Measurements from ENCODE around the gene MRPL58.

The MRPL58 gene

DNA sequence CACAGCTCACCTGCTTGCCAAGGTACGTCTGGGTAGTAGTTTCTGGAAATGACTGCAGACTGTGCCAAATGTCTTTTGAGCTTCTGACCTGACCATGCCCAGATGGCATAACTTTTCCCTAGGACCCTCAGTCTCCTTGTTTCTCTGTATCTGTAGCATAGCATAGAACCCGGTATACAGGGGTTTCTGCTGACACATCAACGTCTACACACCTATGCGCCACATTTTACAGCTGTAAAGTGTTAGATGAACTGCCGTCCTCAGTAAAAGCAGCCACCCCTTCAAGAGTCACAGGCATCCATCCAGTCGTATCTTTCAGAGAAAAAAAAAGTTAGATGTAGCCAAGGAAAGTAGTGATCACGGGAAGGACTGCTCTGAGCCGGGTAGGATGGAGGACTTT is 52.0 kb downstream of the MRPL58 start:
- no peak overlapping the region for H3K4me3 ChIP-seq (ENCODE audit: low read depth, low read length)
- TF ChIP-seq, protein P1, sequence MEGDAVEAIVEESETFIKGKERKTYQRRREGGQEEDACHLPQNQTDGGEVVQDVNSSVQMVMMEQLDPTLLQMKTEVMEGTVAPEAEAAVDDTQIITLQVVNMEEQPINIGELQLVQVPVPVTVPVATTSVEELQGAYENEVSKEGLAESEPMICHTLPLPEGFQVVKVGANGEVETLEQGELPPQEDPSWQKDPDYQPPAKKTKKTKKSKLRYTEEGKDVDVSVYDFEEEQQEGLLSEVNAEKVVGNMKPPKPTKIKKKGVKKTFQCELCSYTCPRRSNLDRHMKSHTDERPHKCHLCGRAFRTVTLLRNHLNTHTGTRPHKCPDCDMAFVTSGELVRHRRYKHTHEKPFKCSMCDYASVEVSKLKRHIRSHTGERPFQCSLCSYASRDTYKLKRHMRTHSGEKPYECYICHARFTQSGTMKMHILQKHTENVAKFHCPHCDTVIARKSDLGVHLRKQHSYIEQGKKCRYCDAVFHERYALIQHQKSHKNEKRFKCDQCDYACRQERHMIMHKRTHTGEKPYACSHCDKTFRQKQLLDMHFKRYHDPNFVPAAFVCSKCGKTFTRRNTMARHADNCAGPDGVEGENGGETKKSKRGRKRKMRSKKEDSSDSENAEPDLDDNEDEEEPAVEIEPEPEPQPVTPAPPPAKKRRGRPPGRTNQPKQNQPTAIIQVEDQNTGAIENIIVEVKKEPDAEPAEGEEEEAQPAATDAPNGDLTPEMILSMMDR (IDR thresholded peaks at IDR 0.05; ENCODE audit: low read depth, low read length, missing control alignments) = no peak
- DNase-seq (ENCODE audit: low read depth) = no peak
- in situ Hi-C loops (cut with HindIII; ENCODE audit: low sequenced_read_pairs) = no loop called here

DNA sequence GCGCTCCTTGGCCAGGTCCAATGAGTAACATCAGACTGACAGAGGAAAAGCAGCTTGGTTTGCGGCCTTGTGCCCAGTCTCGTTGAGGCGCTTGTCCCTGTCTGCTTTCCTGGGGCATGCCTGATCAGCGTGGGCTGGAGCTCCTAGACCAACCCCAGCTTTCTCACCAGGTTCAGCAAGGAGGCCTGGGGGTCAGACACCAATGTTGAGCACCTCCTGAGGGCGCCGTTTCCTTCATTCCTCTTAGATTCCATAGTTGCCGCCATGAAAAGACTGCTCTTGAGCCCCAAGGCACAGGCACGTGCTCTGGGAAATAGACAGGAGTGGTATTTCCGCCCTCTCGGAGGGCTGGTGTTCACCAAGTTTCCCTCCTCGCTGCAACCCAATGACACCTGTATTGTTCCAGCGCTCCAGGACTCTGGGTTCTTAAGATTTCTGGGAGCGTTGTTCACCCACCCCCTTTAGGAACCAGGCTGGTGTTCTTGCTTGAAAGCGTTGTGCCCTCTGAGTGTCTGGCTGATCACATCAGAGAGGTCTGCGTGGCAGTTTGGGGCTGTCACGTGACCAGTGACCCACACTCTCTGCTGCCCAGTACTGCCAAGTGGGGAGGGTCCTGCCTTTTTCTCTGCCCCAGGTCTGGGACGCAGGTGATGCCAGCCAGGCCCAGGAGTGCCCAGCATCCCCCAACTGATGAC is 52.5 kb downstream of the MRPL58 start:
- H3K4me3 ChIP-seq (ENCODE audit: low read depth, low read length) = no peak overlapping the region
- TF ChIP-seq, protein P1 (IDR thresholded peaks at IDR 0.05; ENCODE audit: low read depth, low read length, missing control alignments) = no peak
- DNase-seq (ENCODE audit: low read depth) = no peak
- in situ Hi-C loops (cut with HindIII; ENCODE audit: low sequenced_read_pairs) = no loop called here

DNA sequence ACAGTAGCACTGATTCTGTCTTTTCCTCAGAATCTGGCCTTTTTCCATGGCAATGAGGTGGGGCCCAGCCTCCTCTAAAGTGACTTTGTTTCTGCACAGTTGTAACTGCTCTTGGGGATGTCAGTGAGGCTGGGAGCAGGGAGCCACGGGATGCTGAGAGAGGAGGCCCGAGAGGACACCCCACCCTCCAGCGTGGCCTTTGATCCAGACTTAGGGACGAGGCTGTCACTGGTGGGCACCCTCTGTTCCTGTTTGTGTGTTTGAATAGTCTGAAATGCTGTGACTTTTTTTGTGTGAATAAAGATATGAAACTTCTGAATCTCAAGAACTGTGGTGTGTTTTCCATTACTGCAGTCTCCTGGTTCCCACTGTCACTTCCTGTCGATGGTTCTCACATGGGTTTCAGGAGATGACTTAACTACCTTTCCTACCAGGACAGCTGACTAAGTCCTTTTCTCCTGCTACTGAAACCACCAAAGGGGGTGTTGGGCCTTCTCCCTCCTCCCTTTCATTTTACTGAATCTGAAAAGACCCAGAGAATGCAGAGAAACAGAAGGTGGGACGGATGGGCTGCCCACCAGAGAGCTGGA is 53.2 kb downstream of the MRPL58 start:
- no peak for DNase-seq (ENCODE audit: low read depth)
- in situ Hi-C loops (cut with HindIII; ENCODE audit: low sequenced_read_pairs) = no loop called here
- no peak overlapping the region for H3K4me3 ChIP-seq (ENCODE audit: low read depth, low read length)
- TF ChIP-seq, protein P1 (IDR thresholded peaks at IDR 0.05; ENCODE audit: low read depth, low read length, missing control alignments) = no peak

DNA sequence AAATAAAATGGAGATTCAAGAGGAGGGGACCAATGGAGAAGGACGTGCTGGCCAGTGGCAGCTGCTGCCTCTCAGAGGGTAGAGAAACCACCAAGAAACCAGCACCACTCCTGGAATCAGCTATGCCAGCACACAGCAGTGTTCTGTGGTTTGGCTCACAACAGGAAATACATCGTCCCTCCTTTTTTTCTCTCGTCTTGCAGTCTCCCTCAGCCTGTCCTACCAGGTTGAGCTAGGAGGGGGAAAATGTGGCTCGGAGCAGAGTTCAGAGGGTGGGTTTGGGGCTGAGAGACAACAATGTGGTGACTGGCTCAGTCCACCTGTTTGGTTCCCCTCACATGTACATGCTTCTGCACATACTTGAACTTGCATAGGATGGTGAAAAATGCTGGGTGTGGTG is 55.4 kb downstream of the MRPL58 start:
- DNase-seq (ENCODE audit: low read depth) = no peak
- TF ChIP-seq, protein P1 (IDR thresholded peaks at IDR 0.05; ENCODE audit: low read depth, low read length, missing control alignments) = no peak
- H3K4me3 ChIP-seq (ENCODE audit: low read depth, low read length) = no peak overlapping the region
- in situ Hi-C loops (cut with HindIII; ENCODE audit: low sequenced_read_pairs) = no loop called here

DNA sequence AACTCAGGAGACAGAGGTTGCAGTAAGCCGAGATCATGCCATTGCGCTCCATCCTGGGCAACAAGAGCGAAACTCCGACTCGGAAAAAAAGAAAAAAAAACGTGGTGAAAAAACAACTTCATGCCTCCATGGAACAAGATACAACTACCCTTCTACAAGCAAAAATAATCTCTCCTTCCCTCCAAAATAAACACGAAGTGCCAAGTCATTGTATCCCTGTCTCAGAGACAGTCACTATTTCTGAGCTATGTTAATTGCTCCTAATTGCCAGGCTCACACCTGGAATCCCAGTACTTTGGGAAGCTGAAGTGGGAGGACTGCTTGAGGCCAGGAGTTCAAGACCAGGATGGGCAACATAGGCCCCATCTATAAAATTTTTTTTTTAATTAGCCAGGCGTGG is 56.3 kb downstream of the MRPL58 start:
- no peak overlapping the region for H3K4me3 ChIP-seq (ENCODE audit: low read depth, low read length)
- TF ChIP-seq, protein P1 (IDR thresholded peaks at IDR 0.05; ENCODE audit: low read depth, low read length, missing control alignments) = no peak
- in situ Hi-C loops (cut with HindIII; ENCODE audit: low sequenced_read_pairs) = no loop called here
- DNase-seq (ENCODE audit: low read depth) = no peak

DNA sequence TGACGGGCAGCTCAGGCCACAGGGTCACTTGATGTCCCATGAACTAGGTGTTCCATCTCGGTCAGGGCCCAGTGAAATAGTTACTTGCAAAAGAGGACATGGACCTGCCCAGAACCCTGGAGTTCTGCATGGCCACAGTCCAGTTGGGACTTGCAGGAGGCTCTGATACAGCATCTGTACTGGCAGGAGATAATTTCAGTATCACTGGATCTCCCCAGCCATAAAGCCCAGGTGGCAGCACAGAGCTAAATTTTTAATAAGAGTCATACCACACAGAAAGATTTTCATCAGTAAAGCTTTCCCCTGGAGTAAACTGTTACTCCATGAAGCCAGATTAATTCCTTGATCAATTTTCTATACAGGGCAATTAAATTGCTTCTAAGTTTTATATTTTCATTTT is 57.3 kb downstream of the MRPL58 start:
- in situ Hi-C loops (cut with HindIII; ENCODE audit: low sequenced_read_pairs) = no loop called here
- no peak for DNase-seq (ENCODE audit: low read depth)
- H3K4me3 ChIP-seq (ENCODE audit: low read depth, low read length) = no peak overlapping the region
- TF ChIP-seq, protein P1 (IDR thresholded peaks at IDR 0.05; ENCODE audit: low read depth, low read length, missing control alignments) = peak; percentile 42

All from astrocyte of the cerebellum (primary cell).